Fibroblast of skin of right quadriceps (primary cell): ENCODE measurements around the gene XRRA1.
"Not testable (repeated sequence)": the region's sequence is repeated elsewhere in the genome, so short reads cannot be mapped to it uniquely, and the experiment has no call there.

Experiments
- DNase-seq: peaks from one replicate; pipeline ENCODE4 v3.0.0-alpha.2; 2013

XRRA1 gene, protein sequence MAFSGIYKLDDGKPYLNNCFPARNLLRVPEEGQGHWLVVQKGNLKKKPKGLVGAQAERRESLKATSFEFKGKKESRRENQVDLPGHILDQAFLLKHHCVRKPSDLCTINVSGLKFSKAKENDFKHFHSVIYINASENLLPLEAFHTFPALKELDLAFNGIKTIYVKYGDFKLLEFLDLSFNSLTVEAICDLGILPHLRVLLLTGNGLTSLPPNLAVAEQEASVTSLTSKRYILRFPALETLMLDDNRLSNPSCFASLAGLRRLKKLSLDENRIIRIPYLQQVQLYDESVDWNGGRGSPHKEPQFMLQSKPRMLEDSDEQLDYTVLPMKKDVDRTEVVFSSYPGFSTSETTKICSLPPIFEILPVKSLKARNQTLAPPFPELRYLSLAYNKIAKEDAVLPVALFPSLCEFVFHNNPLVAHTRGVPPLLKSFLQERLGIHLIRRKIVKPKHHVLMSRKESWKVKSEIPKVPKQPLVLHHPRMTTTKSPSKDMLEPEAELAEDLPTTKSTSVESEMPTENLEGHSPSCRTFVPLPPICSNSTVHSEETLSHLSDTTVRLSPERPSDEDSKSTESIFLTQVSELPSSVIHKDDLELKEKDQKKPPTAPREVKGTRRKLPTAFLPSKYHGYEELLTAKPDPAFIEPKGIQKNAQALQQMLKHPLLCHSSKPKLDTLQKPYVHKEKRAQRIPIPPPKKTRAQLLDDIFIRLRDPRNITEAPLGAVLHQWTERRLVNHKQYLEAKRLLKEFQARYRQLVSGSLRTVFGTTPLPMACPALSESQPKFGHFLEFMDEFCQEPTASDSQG

DNA sequence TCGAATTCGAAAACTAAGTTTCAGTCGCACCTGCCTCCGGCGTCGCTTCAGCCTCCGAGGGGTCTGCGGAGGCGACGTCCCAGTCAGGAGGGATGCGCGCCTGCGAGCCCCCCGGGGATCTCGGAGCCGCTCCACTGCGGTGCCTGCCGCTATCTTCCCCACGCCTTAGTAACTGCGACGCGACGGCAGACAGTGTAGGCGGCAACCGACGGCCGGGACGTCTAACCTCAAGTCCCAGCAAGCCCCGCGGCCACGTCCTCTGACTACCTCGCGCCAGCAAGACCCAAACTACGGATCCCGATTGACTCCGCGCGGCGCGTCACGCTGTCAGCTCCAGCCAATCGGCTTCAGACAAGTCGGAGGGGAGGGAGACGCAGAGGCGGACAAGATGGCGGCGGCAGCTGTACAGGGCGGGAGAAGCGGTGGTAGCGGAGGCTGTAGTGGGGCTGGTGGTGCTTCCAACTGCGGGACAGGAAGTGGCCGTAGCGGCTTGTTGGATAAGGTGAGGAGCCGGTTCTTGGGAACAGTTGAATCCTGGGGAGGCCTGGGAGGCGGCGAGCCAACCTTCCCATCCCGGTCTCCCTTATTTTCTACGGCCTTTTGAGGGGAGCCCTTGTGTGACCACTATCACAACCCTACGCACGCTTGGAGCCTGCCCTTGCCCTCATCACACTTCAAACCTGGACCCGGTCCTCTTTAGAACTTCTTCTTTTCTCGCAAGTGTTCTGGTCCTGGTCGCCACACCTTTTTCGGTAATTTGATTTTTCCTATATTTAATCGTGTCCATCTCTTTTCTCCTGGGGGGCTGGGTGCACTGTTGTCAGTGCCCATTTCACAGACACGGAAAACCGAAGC, at the start of gene XRRA1, which contains the start of gene SPCS2:
Gene XRRA1 (minus strand): TSS at position 194 of the 855 bp plus-strand sequence. CDS start 8,213 bp downstream, outside the sequence.
Gene SPCS2 (plus strand): TSS at position 369 of the 855 bp plus-strand sequence. CDS start 20 bp downstream, at position 389.
- peak; percentile 98 for DNase-seq

DNA sequence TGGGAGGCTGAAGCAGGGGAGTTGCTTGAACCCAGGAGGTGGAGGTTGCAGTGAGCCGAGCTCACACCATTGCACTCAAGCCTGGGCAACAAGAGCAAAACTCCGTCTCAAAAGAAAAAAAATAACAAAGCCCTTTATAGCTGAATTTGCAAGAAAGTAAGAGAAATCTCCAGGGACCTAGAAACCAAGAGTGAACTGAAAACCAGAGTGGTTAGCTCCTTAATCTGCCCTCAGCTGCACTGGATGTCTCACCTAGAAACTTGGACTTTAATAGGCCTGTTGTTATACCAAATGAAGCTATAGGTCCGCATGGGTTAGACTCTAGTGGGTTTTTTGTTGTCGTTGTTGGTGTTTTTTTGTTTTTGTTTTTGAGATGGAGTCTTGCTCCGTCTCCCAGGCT, 44.0 kb upstream of the XRRA1 start:
- DNase-seq = no peak

DNA sequence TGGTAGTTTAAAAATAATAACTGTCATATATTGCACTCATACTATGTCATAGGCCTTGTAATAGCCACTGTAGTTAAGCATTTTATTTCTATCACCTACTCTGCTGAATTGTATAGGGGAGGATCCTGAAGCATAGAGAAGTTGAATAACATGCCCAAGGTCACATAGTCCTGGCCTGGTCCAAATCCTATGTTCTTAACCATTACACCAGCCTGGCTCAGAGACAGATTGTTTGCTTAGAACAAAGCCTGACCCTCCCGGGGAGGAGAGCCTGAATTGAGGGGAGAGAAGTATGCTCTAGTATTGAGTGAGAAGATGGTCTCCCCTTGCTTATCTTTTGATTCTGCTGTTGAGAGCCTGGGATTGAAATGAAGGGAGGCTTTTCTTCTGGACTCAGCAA, 42.0 kb upstream of the XRRA1 start:
- DNase-seq = no peak

DNA sequence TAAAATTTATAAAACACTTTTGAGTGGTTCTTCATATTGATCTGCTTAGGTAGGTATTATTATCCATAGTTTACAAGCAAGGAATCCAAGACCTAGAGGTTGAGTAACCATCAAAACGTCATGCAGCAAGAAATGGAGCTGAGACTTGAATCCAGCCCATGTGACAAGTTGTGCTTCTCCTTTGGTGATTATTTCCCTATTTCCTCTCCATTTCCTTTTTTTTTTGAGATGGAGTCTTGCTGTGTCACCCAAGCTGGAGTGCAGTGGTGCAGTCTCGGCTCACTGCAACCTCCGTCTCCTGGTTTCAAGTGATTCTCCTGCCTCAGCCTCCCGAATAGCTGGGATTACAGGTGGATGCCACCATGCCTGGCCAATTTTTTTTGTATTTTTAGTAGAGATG, 41.3 kb upstream of the XRRA1 start:
- not testable (repeated sequence) for DNase-seq

DNA sequence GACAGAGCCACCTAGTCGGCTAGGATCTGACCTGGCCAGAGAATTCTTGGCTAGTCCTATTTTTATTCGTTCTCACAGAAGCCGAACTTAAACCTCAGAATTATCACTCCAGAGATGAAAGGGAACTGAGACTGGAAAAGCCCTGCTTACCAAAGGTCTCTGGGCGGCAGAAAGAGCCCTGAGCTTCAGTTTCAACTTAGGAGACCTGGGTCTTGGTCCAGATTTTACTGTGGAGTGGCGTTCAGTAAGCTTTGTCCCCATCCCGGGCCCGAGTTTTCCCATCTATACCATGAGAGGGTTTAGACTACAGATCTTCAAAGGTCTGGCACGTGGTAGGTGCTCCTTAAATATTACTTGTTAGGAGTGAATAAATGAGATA, 40.4 kb upstream of the XRRA1 start:
- peak; percentile 4 for DNase-seq

DNA sequence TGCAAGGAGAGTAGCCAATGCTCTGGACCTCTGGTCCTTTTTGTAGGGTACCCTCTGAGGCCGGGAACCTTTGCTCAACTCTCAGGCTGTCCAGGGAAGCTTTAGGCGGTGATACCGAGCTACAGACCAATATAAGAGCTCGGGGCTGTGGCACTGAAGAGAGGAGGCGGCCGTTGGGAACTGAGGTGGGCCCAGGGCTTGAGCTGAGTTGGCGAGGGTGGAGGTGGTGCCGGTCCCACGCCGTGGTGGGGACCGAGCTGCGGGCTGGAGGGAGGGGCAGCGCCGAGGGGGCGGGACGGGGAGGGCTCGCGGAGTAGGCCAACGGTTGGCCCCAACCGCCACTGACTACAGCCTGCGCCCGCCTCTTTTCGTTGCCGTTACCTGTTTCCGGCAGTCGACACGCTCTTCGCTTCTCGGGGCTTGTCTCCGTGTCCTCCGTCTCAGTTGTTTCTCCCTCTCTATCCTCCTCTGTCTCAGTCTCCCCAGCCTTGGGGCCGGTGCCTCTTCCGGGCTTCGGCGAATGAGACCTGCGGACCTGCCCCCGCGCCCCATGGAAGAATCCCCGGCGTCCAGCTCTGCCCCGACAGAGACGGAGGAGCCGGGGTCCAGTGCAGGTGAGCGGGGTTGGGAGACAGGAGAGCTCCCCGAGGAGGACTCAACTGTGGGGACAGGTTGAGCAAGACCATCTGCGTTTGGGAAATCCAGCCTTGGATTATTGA, 39.8 kb upstream of the XRRA1 start, which contains the start of gene NEU3:
Gene NEU3 (plus strand): TSS at position 393 of the 719 bp plus-strand sequence. CDS start 128 bp downstream, at position 521.
- DNase-seq = peak; percentile 76

DNA sequence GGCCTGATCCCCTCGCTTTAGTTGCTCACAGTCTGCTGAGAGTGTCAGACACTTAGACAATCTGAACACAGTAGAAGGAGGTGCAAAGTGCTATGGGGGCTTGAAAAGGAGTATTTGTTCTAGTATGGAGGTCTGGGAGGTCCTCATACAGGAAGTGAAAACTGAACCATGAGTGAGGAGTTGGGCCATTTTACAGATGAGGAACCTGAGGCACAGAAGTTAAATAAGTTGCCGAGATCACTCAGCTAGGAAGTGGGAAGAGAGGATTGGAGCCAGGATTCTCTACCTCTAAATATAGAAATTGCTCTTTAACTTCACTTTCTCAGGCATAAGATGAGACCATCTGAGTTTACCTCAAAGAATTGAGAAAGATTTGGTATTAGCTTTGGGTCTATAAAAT, 35.8 kb upstream of the XRRA1 start:
- DNase-seq = no peak

DNA sequence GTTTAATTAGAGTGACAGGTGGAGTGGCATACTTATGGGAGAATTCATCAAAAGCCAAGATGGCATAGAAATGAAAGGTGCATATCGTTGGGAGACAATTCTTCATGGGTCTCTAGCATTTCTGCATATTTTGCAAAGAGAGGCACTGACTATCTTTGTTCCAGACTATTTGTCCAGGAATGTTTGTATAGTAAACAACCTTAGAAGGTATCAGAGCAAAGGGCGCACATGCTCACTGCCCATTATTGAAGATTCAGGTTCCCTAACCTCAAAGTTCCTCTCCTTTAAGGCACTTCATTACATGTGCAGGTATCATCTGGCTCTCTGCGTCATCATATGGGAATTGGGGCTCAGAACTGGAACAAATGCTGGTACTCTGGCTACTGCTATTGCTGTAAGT, 35.2 kb upstream of the XRRA1 start:
- no peak for DNase-seq

DNA sequence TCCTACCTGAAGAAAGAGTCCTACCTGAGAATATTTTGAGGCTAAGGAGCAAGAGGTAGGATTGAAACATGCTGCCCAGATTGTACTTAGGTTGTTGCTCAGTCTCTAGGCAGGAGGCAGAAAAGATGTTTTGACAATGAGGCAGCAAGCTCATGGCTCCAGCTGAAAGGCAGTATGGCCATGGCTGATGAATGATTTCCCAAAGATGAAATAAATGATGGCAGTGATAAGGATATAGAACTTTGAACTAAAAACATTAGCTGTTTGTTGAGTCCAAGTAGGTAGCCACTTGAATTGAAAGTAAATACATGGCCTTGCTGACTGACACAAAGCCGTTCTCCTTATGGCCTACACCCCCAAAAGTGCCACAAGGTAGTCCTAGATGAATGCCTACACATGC, 33.0 kb upstream of the XRRA1 start:
- no peak for DNase-seq

DNA sequence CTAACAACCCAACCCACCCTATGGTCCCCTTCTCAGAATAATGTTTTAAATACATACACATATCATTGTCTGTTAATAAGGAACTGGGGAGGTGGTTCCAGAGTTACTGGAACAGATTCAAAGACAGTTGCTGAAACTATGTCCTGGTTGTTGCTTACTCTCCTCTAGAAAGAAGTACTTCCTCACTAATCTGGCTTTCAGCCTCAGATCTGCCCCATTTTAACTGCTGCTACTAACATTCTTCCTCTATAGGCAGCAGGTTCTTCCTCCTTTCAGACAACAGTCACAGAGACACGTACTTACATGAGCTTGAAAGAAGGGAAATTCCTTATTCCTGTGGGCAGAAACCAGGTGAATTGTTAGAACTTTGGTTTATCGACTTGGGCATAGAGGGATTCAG, 31.7 kb upstream of the XRRA1 start:
- no peak for DNase-seq

DNA sequence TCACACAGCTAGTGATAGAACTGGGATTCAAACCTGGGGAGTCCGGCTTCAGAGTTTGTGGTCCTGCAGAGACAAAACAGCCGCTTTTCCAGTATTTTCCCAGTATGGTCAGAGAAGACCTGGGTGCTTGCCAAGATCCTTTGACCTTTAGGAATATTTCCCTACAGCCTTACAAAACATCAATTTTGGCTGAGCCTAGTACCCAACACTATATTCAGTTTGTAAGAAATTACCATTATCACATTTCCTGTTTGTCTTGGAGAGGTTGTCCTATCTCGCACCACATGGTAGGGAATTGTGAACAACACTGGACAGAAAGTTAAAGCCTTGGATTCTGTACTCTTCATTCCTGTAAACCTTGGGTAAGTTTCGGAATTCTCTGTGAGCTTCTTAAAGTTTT, 29.1 kb upstream of the XRRA1 start:
- DNase-seq = no peak

DNA sequence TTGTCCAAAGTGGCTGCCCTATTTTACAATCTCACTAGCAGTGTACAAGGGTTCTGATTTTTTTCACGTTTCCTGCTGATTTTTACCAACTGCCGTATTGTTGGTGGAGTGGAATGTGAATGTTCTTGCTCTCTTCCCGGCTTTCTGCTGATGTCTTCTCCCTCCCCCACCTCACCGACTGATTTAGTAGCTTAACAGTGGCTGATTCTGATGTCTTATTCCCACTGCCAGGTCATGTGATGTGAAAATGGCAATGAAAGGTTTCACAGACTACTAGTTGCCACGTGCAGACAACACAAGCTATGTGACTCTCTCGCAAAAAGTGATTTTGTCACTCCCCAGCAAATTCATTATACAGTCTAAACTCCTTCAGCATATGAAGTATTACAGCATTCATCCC, 22.5 kb upstream of the XRRA1 start:
- no peak for DNase-seq

DNA sequence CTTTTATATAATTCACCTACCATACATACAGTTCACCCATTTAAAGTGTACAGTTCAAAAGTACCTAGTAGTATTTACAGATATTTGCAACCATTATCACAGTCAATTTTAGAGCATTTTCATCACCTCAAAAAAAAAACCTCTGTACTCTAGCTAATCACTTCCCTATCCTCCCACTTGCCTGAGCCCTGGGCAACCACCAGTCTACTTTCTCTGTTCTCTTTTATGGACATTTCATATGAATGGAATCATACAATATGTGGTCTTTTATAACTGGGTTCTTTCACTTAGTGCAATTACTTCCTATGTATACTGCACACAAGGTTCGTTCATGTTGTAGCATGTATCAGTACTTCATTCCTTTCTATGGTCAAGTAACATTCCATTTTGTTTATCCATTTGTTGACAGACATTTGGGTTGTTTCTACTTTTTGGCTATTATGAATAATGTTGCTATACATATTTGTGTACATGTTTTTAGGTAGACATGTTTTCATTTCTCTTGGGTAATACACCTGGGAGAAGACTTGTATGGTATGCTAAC, 22.0 kb upstream of the XRRA1 start:
- DNase-seq = no peak

DNA sequence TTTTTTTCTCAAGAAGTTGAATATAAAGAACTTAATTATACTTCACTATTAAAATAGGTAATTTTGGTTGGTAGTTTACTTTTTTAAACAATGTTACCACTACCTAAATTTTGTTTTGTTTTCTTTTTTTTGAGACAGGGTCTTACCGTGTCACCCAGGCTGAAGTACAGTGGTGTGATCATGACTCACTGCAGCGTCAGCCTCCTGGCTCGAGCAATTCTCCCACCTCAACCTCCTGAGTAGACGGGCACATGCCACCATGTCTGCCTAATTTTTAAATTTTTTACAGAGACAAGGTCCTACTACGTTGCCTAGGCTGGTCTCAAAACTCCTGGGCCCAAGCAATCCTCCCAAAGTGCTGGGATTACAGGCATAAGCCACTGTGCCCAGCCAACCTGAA, 17.8 kb upstream of the XRRA1 start:
- DNase-seq = no peak

DNA sequence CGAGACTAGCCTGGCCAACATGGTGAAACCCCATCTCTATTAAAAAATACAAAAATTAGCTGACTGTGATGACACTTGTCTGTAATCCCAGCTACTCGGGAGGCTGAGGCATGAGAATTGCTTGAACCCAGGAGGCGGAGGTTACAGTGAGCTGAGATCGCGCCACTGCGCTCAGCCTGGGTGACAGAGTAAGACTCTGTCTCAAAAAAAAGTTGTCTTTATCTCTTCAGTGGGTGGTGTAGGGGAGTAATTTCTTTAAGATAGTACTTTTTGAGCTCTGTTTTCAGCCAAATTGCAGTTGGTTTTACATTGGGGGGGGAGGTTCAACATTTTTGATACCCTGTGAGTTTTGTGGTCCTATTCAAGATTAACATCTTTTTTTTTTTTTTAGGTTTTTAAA, 11.2 kb upstream of the XRRA1 start:
- not testable (repeated sequence) for DNase-seq

DNA sequence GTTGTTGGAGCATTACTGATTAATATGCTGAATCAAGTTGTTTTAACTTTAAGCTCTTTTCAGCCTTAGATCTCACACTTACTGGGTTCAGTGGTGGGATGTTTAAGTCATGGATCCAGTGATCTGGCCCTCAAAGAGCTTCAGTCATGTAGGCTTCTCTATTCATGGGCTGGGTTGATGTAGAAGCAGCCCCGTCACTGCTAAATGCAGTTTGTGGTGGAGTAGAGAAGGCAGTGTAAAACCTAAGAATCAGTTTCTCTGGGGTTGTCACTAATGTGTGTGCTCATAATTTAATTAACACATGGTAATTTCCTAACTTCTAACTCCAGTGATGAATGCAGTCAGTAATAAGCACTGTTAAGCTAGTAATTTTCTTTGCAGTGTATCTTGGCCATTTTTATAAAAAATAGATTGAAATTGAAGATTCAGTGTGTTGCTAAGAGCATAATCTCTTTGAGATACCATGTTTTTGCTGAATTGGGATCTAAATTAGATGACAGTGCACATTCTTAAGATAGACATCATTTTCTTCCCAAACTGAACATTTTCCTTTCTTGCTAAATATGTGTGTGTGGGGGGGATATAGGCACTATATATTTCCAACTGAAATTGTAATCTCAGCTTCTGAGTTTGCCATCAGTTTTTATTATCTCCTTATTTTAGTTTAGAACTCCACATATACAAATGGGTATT, 9.2 kb upstream of the XRRA1 start:
- no peak for DNase-seq

DNA sequence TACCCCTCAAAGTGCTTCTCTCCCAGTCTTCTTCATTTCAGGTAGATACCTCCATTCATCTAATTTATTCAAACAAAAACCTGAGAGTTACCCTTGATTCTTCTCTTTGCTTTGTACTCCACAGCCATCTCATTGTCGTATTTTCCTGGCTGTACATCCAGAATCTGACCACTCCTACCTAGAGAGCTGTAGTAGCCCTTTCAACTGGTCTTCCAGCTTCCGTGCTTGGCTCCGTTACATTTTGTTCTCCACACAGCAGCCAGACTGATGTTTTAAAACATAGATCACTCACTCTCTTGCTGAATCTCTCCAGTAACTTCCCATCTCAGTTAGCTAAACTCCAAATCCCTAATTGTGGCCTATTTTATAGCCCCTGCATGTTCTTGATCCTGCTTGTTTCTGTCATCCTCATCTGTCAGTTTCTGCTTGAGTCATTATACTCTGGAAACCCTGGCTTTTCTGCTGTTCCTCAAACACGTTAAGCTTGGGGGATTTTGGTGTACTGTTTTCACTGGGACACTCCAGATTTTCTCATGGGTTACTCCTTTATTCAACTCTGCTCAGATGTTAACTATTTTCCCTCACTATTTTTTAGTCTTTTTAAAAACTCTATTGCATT, 7.6 kb upstream of the XRRA1 start:
- no peak for DNase-seq

DNA sequence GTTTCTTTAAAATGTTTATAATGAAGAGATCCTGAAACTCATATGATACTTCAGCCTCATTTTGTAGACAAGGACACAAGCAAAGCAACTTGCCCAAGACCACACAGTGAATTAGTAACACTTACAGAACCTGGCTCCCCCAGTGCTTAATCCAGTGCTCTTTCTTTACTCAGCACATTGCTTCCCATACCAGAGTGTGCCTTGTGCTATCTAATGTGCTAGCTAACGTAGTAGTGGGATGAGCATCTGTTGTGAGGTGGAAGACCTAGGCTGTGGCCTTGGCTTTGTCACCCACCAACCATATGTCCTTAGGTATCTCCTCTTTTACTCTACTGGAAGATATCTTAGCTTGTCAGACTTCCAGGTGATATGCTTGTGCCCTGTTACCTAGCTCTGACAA, 5.3 kb upstream of the XRRA1 start:
- DNase-seq = no peak

DNA sequence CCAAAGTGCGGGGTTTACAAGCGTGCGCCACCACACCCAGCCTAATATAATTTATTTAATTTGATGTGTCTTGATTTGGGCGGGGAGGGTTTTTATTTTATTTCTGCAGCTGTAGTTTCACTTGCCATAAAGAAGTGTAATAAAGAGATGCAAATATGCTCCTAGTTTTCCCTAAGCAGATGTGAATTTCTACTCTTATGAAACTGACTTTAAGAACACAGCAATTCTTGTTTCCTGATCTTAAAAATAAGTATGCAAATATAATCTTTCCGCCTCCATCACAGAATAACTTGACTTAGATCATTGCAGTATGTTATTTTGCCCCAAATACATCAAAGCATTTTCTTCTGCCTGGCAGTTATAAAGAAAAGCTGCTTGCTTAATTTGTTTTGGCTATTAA, 4.6 kb upstream of the XRRA1 start:
- DNase-seq = no peak

DNA sequence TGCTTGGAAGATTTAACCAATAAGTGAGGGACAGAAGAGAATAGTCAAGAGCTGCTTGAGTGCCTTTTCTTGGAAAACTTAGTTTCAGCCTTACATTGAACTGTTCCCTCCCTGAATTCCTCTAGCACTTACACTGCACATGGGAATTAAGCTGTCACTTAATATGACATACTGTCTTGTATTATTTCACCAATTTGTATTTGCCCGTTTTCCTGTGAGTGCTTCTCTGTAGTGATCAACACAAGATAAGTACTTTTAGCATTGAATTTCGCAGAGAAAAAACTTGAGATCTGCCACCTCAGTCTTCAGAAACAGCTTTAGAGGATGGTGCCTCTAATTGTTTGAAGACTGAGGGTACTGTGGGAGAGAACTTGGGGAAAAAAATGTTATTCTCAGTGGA, 3.9 kb upstream of the XRRA1 start:
- DNase-seq = no peak

DNA sequence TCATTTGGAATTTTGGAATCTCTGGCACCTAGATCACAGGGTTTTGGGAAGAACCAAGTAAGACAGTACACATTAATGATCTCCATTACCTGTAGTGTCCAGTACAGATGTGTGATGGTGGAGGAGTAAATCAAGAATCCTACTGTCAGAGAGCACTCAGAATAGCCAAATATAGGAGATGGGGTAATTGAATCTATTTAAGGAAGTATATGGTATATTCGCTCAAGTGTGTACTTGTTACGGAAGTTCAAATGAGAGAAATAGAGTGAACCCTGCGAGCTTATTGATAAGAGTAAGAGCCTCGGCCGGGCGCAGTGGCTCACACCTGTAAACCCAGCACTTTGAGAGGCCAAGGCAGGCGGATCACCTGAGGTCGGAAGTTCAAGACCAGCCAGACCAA, 2.3 kb upstream of the XRRA1 start:
- DNase-seq = no peak
